H1 (cell line): ENCODE measurements around the gene ZNF48. TPM values are rescaled to one million over a fixed set of nuclear protein-coding genes. Genes with fewer than 3 reads are reported as not detected.

Source experiments
- NRF1 ChIP-seq: IDR thresholded peaks from 2 replicates; pipeline ENCODE4 v1.6.1; 2011; ENCODE audit warnings: mild to moderate bottlenecking, low read depth, low read length, improper control_type of control experiment
- RBBP5 ChIP-seq: IDR thresholded peaks from 2 replicates; pipeline ENCODE4 v1.7.1; 2012; ENCODE audit warnings: low read depth, mild to moderate bottlenecking, inconsistent platforms, low read length, moderate library complexity, borderline replicate concordance
- RNF2 ChIP-seq: fragments of 200-900, 300-1000 bp; sonication (generic); IDR thresholded peaks from 2 replicates; pipeline ENCODE4 v1.7.1; 2016; ENCODE audit warnings: borderline replicate concordance, low read depth, mild to moderate bottlenecking, antibody characterized with exemption, low read length; ENCODE audit not compliant: poor library complexity, severe bottlenecking; ENCODE audit errors: missing control alignments
- SIN3A ChIP-seq, 2 experiments: IDR thresholded peaks in 1 of 2; conservative IDR thresholded peaks in 1 of 2; 2 replicates each; pipeline ENCODE4 v1.6.1; 2011 to 2012; ENCODE audit warnings: low read length in 2 of 2, improper control_type of control experiment in 1 of 2, low read depth in 1 of 2, mild to moderate bottlenecking in 1 of 2
- TEAD4 ChIP-seq: IDR thresholded peaks from 2 replicates; pipeline ENCODE4 v1.6.1; 2012; ENCODE audit warnings: low read depth, low read length, inconsistent platforms, mixed read lengths
- ZNF274 ChIP-seq: IDR thresholded peaks from 2 replicates; pipeline ENCODE4 v1.7.0; 2012; ENCODE audit warnings: low read length, borderline replicate concordance; ENCODE audit errors: extremely low read depth
- polyA plus RNA-seq, 7 experiments: library from polyadenylated mRNA; depleted of rRNA in 3 of 7; stranded (reverse) in 5 of 7; unstranded in 2 of 7; fragments of >200 nt in 5 of 7; fragments of 200-250 nt in 2 of 7; gene quantifications; 1 replicate in 5 of 7; 2 replicates in 1 of 7; 4 replicates in 1 of 7; pipeline versions ENCODE4 v1.2.1 to v1.2.3, GENCODE V29; 2011 to 2013; ENCODE audit warnings: missing spikeins in 2 of 7, mixed read lengths in 2 of 7
- total RNA-seq: library from RNA; stranded (reverse); fragmentation: NEBNext Ultra II Directional; extraction: Animal tissue kit (Norgen Biotek cat#: 25700); gene quantifications from 2 replicates; pipeline ENCODE4 v1.2.1, GENCODE V29; 2021
- TF ChIP-seq, protein P1 (sequence below): fragments of 300-600 bp; sonication (generic); IDR thresholded peaks from 2 replicates; pipeline ENCODE4 v1.7.1; 2012; ENCODE audit warnings: low read length, moderate library complexity, mild to moderate bottlenecking, inconsistent platforms; ENCODE audit not compliant: insufficient replicate concordance
- TF ChIP-seq, protein P2 (sequence below): IDR thresholded peaks from 2 replicates; pipeline ENCODE4 v1.6.1; 2012; ENCODE audit warnings: low read length, inconsistent platforms

Gene ZNF48
- total and polyA plus RNA-seq, 2 of the 8 experiments (the other 6 are each of a cell fraction or from before 2014, with no cell fraction given): 30.4 to 41.2 TPM

DNA sequence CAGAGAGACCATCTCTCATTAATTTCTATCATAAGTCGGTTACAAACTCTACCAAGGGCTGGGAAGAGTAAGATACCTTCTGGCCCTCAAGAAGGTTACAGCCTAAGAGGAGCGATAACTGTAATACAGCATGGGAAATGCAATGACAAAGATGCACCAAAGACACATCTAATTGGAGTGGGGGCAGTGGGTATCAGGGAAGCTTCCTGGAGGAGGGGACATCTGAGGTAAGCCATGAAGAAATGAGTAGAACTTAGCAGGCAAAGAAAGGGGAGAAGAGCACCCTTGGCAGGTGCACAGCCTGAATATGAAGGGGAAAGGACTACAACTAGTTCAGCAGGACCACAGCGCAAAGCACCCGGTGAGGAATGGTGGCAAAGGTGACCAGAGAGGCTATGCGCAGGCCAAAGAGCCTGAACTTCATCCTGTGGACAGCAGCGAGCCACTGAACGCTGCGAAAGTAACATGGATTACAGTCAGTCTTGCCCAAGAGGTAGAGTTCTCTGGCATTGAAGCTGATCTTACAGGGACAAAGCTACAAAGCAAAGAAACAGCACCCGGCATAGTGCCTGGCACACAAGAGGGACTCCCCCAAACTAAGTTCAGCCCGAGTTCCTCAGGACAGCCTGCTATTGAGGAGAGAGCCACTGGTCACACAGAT, 27.7 kb upstream of the ZNF48 start (continued):
- TF ChIP-seq, protein P1, sequence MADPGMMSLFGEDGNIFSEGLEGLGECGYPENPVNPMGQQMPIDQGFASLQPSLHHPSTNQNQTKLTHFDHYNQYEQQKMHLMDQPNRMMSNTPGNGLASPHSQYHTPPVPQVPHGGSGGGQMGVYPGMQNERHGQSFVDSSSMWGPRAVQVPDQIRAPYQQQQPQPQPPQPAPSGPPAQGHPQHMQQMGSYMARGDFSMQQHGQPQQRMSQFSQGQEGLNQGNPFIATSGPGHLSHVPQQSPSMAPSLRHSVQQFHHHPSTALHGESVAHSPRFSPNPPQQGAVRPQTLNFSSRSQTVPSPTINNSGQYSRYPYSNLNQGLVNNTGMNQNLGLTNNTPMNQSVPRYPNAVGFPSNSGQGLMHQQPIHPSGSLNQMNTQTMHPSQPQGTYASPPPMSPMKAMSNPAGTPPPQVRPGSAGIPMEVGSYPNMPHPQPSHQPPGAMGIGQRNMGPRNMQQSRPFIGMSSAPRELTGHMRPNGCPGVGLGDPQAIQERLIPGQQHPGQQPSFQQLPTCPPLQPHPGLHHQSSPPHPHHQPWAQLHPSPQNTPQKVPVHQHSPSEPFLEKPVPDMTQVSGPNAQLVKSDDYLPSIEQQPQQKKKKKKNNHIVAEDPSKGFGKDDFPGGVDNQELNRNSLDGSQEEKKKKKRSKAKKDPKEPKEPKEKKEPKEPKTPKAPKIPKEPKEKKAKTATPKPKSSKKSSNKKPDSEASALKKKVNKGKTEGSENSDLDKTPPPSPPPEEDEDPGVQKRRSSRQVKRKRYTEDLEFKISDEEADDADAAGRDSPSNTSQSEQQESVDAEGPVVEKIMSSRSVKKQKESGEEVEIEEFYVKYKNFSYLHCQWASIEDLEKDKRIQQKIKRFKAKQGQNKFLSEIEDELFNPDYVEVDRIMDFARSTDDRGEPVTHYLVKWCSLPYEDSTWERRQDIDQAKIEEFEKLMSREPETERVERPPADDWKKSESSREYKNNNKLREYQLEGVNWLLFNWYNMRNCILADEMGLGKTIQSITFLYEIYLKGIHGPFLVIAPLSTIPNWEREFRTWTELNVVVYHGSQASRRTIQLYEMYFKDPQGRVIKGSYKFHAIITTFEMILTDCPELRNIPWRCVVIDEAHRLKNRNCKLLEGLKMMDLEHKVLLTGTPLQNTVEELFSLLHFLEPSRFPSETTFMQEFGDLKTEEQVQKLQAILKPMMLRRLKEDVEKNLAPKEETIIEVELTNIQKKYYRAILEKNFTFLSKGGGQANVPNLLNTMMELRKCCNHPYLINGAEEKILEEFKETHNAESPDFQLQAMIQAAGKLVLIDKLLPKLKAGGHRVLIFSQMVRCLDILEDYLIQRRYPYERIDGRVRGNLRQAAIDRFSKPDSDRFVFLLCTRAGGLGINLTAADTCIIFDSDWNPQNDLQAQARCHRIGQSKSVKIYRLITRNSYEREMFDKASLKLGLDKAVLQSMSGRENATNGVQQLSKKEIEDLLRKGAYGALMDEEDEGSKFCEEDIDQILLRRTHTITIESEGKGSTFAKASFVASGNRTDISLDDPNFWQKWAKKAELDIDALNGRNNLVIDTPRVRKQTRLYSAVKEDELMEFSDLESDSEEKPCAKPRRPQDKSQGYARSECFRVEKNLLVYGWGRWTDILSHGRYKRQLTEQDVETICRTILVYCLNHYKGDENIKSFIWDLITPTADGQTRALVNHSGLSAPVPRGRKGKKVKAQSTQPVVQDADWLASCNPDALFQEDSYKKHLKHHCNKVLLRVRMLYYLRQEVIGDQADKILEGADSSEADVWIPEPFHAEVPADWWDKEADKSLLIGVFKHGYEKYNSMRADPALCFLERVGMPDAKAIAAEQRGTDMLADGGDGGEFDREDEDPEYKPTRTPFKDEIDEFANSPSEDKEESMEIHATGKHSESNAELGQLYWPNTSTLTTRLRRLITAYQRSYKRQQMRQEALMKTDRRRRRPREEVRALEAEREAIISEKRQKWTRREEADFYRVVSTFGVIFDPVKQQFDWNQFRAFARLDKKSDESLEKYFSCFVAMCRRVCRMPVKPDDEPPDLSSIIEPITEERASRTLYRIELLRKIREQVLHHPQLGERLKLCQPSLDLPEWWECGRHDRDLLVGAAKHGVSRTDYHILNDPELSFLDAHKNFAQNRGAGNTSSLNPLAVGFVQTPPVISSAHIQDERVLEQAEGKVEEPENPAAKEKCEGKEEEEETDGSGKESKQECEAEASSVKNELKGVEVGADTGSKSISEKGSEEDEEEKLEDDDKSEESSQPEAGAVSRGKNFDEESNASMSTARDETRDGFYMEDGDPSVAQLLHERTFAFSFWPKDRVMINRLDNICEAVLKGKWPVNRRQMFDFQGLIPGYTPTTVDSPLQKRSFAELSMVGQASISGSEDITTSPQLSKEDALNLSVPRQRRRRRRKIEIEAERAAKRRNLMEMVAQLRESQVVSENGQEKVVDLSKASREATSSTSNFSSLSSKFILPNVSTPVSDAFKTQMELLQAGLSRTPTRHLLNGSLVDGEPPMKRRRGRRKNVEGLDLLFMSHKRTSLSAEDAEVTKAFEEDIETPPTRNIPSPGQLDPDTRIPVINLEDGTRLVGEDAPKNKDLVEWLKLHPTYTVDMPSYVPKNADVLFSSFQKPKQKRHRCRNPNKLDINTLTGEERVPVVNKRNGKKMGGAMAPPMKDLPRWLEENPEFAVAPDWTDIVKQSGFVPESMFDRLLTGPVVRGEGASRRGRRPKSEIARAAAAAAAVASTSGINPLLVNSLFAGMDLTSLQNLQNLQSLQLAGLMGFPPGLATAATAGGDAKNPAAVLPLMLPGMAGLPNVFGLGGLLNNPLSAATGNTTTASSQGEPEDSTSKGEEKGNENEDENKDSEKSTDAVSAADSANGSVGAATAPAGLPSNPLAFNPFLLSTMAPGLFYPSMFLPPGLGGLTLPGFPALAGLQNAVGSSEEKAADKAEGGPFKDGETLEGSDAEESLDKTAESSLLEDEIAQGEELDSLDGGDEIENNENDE: no peak
- TF ChIP-seq ZNF274 (no peak), RBBP5 (no peak), TEAD4 (no peak), SIN3A (conservative IDR thresholded peaks at IDR 0.05 in 1 of 2, IDR thresholded peaks at IDR 0.05 in 1 of 2; ENCODE audit: low read depth in 1 of 2, low read length in 2 of 2) (no peak), NRF1 (no peak), RNF2 (no peak)
- TF ChIP-seq, protein P2, sequence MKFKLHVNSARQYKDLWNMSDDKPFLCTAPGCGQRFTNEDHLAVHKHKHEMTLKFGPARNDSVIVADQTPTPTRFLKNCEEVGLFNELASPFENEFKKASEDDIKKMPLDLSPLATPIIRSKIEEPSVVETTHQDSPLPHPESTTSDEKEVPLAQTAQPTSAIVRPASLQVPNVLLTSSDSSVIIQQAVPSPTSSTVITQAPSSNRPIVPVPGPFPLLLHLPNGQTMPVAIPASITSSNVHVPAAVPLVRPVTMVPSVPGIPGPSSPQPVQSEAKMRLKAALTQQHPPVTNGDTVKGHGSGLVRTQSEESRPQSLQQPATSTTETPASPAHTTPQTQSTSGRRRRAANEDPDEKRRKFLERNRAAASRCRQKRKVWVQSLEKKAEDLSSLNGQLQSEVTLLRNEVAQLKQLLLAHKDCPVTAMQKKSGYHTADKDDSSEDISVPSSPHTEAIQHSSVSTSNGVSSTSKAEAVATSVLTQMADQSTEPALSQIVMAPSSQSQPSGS: no peak
